GM23338 (cell line): ENCODE data around the gene ELMO3.

ENCODE experiments used
- CTCF ChIP-seq, 2 experiments: fragments of 200-600 bp in 1 of 2; sonication (generic) in 1 of 2; conservative IDR thresholded peaks; 2 replicates each; pipeline versions ENCODE4 v1.5.1 to v1.6.1; 2016 to 2017; ENCODE audit warnings: antibody characterized with exemption in 2 of 2, low read depth in 2 of 2, mild to moderate bottlenecking in 2 of 2, moderate library complexity in 1 of 2
- EZH2 ChIP-seq: fragments of 200-600 bp; sonication (generic); IDR thresholded peaks from one replicate; pipeline ENCODE4 v1.8.0; 2017; ENCODE audit warnings: antibody characterized with exemption, mild to moderate bottlenecking, low read depth; ENCODE audit not compliant: unreplicated experiment
- EZH2phosphoT487 ChIP-seq: fragments of 200-600 bp; sonication (generic); IDR thresholded peaks from one replicate; pipeline ENCODE4 v1.8.1; 2018; ENCODE audit warnings: antibody characterized with exemption; ENCODE audit not compliant: unreplicated experiment
- JUNB ChIP-seq: IDR thresholded peaks from one replicate; pipeline ENCODE4 v1.6.1; 2016; ENCODE audit warnings: antibody characterized with exemption; ENCODE audit not compliant: unreplicated experiment

GRCh38 chr16:67210069-67210937, 11.4 kb downstream of the ELMO3 start:
- TF ChIP-seq CTCF (conservative IDR thresholded peaks at IDR 0.05; ENCODE audit: low read depth in 2 of 2), result peak in 1 of 2 experiments; percentile 40; a peak in 2 of 4 replicates
- TF ChIP-seq EZH2phosphoT487, result no peak
- no peak for TF ChIP-seq JUNB
- TF ChIP-seq EZH2, result no peak
